D721Med (cell line): ENCODE measurements around the gene PTPRM.

Experiments used
- DNase-seq: peaks from one replicate; pipeline ENCODE4 v3.0.0; 2011; ENCODE audit warnings: low spot score; ENCODE audit not compliant: insufficient read length
- FAIRE-seq: peaks from 2 replicates; lab custom pipeline; 2011; peaks lifted over from hg19 to GRCh38; lab: Jason Lieb, UNC
- CTCF ChIP-seq: IDR thresholded peaks from 2 replicates; pipeline ENCODE4 v1.5.1; 2012; ENCODE audit warnings: mild to moderate bottlenecking, control low read depth; ENCODE audit not compliant: insufficient read depth; ENCODE audit errors: missing control alignments

PTPRM gene

GRCh38 chr18:7741640-7742039, 174.5 kb downstream of the PTPRM start:
- DNase-seq (no peak), FAIRE-seq (no peak)
- TF ChIP-seq CTCF = no peak

- DNase-seq = no peak
- FAIRE-seq = no peak
These were observed 175.1 kb downstream of the PTPRM start for GRCh38 chr18:7742224-7742623.

GRCh38 chr18:7743256-7743655, 176.1 kb downstream of the PTPRM start:
- DNase-seq (no peak), FAIRE-seq (peak; percentile 71)
- no peak for TF ChIP-seq CTCF

More at GRCh38 chr18:7742224-7742623, 175.1 kb downstream of the PTPRM start:
- TF ChIP-seq CTCF = no peak

- no peak for DNase-seq
- TF ChIP-seq CTCF = no peak
- no peak for FAIRE-seq
These were observed 179.0 kb downstream of the PTPRM start for GRCh38 chr18:7746106-7746505.

GRCh38 chr18:7748251-7749007, 181.3 kb downstream of the PTPRM start:
- TF ChIP-seq CTCF = no peak
- no peak for FAIRE-seq
- DNase-seq = no peak

- FAIRE-seq (no peak), DNase-seq (no peak)
- TF ChIP-seq CTCF = no peak
These were observed 181.9 kb downstream of the PTPRM start for GRCh38 chr18:7749008-7749405.

- no peak for TF ChIP-seq CTCF
- FAIRE-seq (no peak), DNase-seq (no peak)
These were observed 182.4 kb downstream of the PTPRM start for GRCh38 chr18:7749510-7749981.
